Esophagus squamous epithelium (tissue), 5 donors: Measurements from ENCODE around the gene SLC25A22. TPM values are rescaled to one million over a fixed set of nuclear protein-coding genes. Genes with fewer than 3 reads are reported as not detected.

ENCODE experiments used
- DNase-seq: peaks from one replicate; lab custom pipeline; 2025; lab: John Stamatoyannopoulos, UW
- H3K27ac ChIP-seq, 4 donors: fragments of 200-600 bp; sonication (generic); one replicate each; pipeline ENCODE4 v1.5.1; 2016 to 2019; ENCODE audit warnings: mild to moderate bottlenecking in 1 of 4
- H3K27me3 ChIP-seq, 4 donors: fragments of 200-600 bp; sonication (generic); 1 replicate in 3 of 4; 2 replicates in 1 of 4; pipeline versions ENCODE4 v1.5.1 to v1.6.0; 2017 to 2021; ENCODE audit warnings: antibody characterized with exemption in 1 of 4
- H3K36me3 ChIP-seq, 3 donors: fragments of 200-600 bp; sonication (generic); one replicate each; pipeline ENCODE4 v1.5.1; 2016 to 2019
- H3K4me1 ChIP-seq, 3 donors: fragments of 200-600 bp; sonication (generic); one replicate each; pipeline ENCODE4 v1.5.1; 2017 to 2019
- H3K4me3 ChIP-seq, 4 donors: fragments of 200-600 bp; sonication (generic); 1 replicate in 3 of 4; 2 replicates in 1 of 4; pipeline ENCODE4 v1.5.1; 2016 to 2019; ENCODE audit warnings: mild to moderate bottlenecking in 2 of 4, moderate library complexity in 1 of 4
- H3K9me3 ChIP-seq, 3 donors: fragments of 200-600 bp; sonication (generic); one replicate each; pipeline ENCODE4 v1.5.1; 2016 to 2019
- POLR2A ChIP-seq, 4 donors: fragments of 450-650 bp; IDR thresholded peaks; one replicate each; pipeline ENCODE4 v1.6.1; 2017; ENCODE audit warnings: antibody characterized with exemption in 4 of 4, mild to moderate bottlenecking in 4 of 4, moderate library complexity in 3 of 4
- WGBS, 2 donors: methylation state at CpG; one replicate each; pipeline ENCODE4 v1.1.5; 2018; 5-methylcytosine and 5-hydroxymethylcytosine counted together
- intact Hi-C: fragments of 100-400 bp; cut with DNase I; formaldehyde crosslinking; loops from one replicate; pipeline ENCODE4 v1.15.0; 2022
- small RNA-seq, 4 donors: library from RNA; depleted of rRNA; stranded (forward); fragments of <200 nt; gene quantifications; one replicate each; pipeline ENCODE3, GENCODE V24; 2016
- total RNA-seq, 4 donors: library from RNA; depleted of rRNA; stranded (reverse); fragments of >200 nt; gene quantifications; one replicate each; pipeline ENCODE4 v1.1.0, GENCODE V29; 2016
- TF ChIP-seq, protein P1 (sequence below), 6 experiments: fragments of 450-650 bp in 4 of 6; fragments of 200-600 bp in 2 of 6; sonication (generic) in 2 of 6; IDR thresholded peaks; one replicate each; pipeline ENCODE4 v1.5.1; 2016 to 2019; ENCODE audit warnings: antibody characterized with exemption in 6 of 6, mild to moderate bottlenecking in 4 of 6, moderate library complexity in 4 of 6
- donor health status: DM: yes; HTN: yes; CAD: no.

SLC25A22 gene
- total RNA-seq, 4 donors from 2014 or later, result 4.0 to 14.7 (median 9.8) TPM

DNA sequence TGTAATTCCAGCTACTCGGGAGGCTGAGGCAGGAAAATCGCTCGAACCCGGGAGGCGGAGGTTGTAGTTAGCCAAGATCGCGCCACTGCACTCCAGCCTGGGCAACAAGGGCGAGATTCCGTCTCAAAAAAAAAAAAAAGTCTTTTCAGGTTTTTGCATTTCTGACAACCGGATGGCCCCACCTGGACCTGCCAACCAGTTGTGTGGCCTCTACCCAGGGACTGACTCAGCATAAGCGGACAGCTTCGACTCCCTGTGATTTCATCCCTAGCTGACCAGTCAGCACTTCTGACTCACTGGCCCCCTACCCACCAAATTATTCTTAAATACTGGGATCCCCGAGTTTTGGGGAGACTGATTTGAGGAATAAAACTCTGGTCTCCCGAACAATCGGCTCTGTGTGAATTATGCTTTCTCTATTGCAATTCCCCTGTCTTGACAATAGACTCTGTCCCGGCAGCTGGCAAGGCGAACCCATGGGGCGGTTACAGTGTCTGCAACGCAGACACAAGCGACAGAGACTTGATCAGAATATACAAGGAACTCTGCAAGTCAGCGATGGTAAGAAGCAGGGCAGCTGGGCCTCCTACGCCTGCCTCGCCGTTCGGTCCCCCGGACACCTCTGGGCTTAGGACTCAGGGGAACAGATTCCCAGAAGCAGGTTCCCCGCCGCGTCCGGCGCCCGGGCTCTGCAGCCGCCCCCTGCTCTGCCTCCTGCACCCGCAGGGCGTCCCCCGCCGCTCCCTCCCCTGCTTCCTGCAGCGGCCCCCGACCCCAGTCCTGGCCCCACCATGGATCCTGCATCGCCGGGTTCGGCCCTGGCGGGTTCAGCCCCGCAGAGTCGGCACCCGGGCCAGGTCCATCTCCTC, 51.6 kb downstream of the SLC25A22 start:
- H3K27me3 ChIP-seq, result no peaks in the 10 kb centered on the region
- peak overlapping the region; percentile 92 to 96 (median 94) for H3K27ac ChIP-seq
- no peak for DNase-seq
- 18 to 49% methylated on average over 16 to 18 of the region's 46 CpGs for WGBS, 2 donors
- no peaks in the 10 kb centered on the region for H3K9me3 ChIP-seq
- peaks cover 4 to 62% (median 22%) of the 10 kb centered on the region in 3 donors for H3K4me1 ChIP-seq
- intact Hi-C loops, result no loop called here
- H3K4me3 ChIP-seq, result peak overlapping the region; percentile 83 to 96 (median 88)
- TF ChIP-seq, protein P1, sequence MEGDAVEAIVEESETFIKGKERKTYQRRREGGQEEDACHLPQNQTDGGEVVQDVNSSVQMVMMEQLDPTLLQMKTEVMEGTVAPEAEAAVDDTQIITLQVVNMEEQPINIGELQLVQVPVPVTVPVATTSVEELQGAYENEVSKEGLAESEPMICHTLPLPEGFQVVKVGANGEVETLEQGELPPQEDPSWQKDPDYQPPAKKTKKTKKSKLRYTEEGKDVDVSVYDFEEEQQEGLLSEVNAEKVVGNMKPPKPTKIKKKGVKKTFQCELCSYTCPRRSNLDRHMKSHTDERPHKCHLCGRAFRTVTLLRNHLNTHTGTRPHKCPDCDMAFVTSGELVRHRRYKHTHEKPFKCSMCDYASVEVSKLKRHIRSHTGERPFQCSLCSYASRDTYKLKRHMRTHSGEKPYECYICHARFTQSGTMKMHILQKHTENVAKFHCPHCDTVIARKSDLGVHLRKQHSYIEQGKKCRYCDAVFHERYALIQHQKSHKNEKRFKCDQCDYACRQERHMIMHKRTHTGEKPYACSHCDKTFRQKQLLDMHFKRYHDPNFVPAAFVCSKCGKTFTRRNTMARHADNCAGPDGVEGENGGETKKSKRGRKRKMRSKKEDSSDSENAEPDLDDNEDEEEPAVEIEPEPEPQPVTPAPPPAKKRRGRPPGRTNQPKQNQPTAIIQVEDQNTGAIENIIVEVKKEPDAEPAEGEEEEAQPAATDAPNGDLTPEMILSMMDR (IDR thresholded peaks at IDR 0.05), result no peak
- no peak for TF ChIP-seq POLR2A (IDR thresholded peaks at IDR 0.05)
- peaks cover 0 to 13% (median 0%) of the 10 kb centered on the region in 3 donors for H3K36me3 ChIP-seq

DNA sequence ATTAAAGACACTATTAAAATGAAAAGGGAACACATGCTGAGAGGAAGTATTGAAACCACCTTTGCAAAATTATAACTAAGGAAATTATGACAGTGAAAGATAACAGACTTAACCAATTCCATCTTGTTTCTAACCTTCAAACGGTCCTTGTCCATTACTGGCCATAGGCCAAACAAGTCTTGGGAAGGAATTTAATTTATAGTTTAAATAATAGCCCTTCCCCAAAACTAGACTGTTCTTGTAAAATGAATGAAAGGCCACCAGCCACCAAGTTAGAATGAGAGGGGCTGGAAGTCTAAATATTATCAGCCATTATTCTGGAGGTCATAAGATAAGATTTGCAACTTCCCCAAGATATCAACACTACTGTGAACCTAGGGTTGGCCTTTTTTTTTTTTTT, 52.7 kb downstream of the SLC25A22 start:
- Histone ChIP-seq H3K27me3 (no peaks in the 10 kb centered on the region), H3K9me3 (no peaks in the 10 kb centered on the region), H3K4me1 (peaks cover 4 to 57% (median 22%) of the 10 kb centered on the region in 3 donors), H3K27ac (no peak overlapping the region), H3K4me3 (no peak overlapping the region), H3K36me3 (peaks cover 0 to 4% (median 0%) of the 10 kb centered on the region in 3 donors)
- intact Hi-C loops, result no loop called here
- TF ChIP-seq POLR2A (IDR thresholded peaks at IDR 0.05), result no peak
- TF ChIP-seq, protein P1 (IDR thresholded peaks at IDR 0.05), result no peak
- no peak for DNase-seq
- 5 to 24% methylated on average over 1 of the region's 1 CpG for WGBS, 2 donors

DNA sequence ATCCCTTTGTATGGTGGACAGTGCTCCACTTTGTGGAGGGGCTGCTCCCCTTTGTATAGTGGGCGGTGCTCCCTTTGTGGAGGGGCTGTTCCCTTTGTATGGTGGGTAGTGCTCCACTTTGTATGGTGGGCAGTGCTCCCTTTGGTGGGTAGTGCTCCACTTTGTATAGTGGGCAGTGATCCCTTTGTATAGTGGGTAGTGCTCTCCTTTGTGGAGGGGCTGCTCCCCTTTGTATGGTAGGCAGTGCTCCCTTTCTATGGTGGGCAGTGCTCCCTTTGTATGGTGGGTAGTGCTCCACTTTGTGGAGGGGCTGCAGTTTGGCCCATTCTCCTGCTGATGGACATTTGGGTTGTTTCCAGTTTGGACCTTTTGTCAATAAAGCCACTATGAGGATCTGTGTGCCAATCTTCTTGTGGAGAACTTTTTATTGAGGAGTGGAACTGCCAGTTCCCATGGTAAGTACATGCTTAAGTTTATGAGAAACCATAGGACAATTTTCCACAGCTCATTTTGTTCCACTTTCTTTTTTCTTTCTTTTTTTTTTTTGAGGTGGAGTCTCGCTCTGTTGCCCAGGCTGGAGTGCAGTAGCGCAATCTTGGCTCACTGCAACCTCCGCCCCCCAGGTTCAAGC, 55.4 kb downstream of the SLC25A22 start:
- 84 to 93% methylated on average over 3 to 4 of the region's 4 CpGs for WGBS, 2 donors
- H3K27ac ChIP-seq, result peak overlapping the region in 1 of 4 donors; percentile 61
- intact Hi-C loops, result no loop called here

GRCh38 chr11:742156-742546, 55.9 kb downstream of the SLC25A22 start:
- intact Hi-C loops, result no loop called here
- no peaks in the 10 kb centered on the region for H3K9me3 ChIP-seq
- peak overlapping the region in 2 of 4 donors; percentile 22 to 61 for H3K27ac ChIP-seq
- TF ChIP-seq, protein P1 (IDR thresholded peaks at IDR 0.05), result no peak
- no peak for TF ChIP-seq POLR2A (IDR thresholded peaks at IDR 0.05)
- 65 to 87% methylated on average over 3 of the region's 3 CpGs for WGBS, 2 donors
- DNase-seq, result no peak
- no peaks in the 10 kb centered on the region for H3K36me3 ChIP-seq
- H3K4me1 ChIP-seq, result peaks cover 0 to 48% (median 14%) of the 10 kb centered on the region in 3 donors
- H3K4me3 ChIP-seq, result no peak overlapping the region
- no peaks in the 10 kb centered on the region for H3K27me3 ChIP-seq

More for the DNA sequence above, 55.4 kb downstream of the SLC25A22 start:
- peaks cover 0 to 42% (median 9%) of the 10 kb centered on the region in 3 donors for H3K4me1 ChIP-seq
- no peak for TF ChIP-seq POLR2A (IDR thresholded peaks at IDR 0.05)
- TF ChIP-seq, protein P1 (IDR thresholded peaks at IDR 0.05), result no peak
- H3K9me3 ChIP-seq, result no peaks in the 10 kb centered on the region
- no peaks in the 10 kb centered on the region for H3K36me3 ChIP-seq
- DNase-seq, result no peak
- no peaks in the 10 kb centered on the region for H3K27me3 ChIP-seq
- H3K4me3 ChIP-seq, result no peak overlapping the region

Small RNA genes lying within 50 kb of the gene (small RNA-seq; reads per million reads assigned to genes)
- gene SNORA52, result 0 reads per million in 4 donors

Other genes with a start within 250 kb of the SLC25A22 start
- gene LMNTD2, start 237.5 kb downstream of the SLC25A22 start, total RNA-seq, result 1 to 10 TPM; 2.1 to 4.6 (median 3.8) TPM
- gene RASSF7, start 237.3 kb downstream of the SLC25A22 start, total RNA-seq, result 10 to 100 TPM; 35.7 to 54.0 (median 44.4) TPM
- 10 to 100 TPM; 11.7 to 30.6 (median 24.2) TPM for gene PHRF1, start 221.8 kb downstream of the SLC25A22 start, total RNA-seq
- 10 to 100 TPM; 16.9 to 26.3 (median 20.2) TPM for gene IRF7, start 182.3 kb downstream of the SLC25A22 start, total RNA-seq
- not detected for gene CDHR5, start 173.3 kb downstream of the SLC25A22 start, total RNA-seq
- 1 to 10 TPM in 1 of 4 donors, not detected in 3; 5.3 TPM for gene SCT, start 171.1 kb downstream of the SLC25A22 start, total RNA-seq
- gene DRD4, start 161.0 kb downstream of the SLC25A22 start, total RNA-seq, result under 1 TPM in 1 of 4 donors, not detected in 3; 0.76 TPM
- gene DEAF1, start 103.1 kb downstream of the SLC25A22 start, total RNA-seq, result 10 to 100 TPM; 18.3 to 45.0 (median 25.4) TPM
- 10 to 100 TPM; 16.1 to 55.3 (median 18.1) TPM for gene TMEM80, start 102.5 kb downstream of the SLC25A22 start, total RNA-seq
- gene EPS8L2, start 92.0 kb downstream of the SLC25A22 start, total RNA-seq, result 100 to 1,000 TPM; 163 to 367 (median 238) TPM
- gene TALDO1, start 50.8 kb downstream of the SLC25A22 start, total RNA-seq, result 100 to 1,000 TPM; 311 to 629 (median 504) TPM
- 10 to 100 TPM; 20.2 to 38.7 (median 21.6) TPM for gene GATD1, start 20.8 kb downstream of the SLC25A22 start, total RNA-seq
- gene CEND1, start 8.2 kb downstream of the SLC25A22 start, total RNA-seq, result under 1 TPM in 1 of 4 donors, not detected in 3; 0.15 TPM
- 10 to 100 TPM in 3 of 4 donors, 1 to 10 TPM in 1; 9.3 to 14.3 (median 10.6) TPM for gene PIDD1, start 7.0 kb upstream of the SLC25A22 start, total RNA-seq
- gene RPLP2, start 11.7 kb upstream of the SLC25A22 start, total RNA-seq, result 100 to 1,000 TPM; 232 to 871 (median 490) TPM
- 10 to 100 TPM; 14.2 to 42.7 (median 26.0) TPM for gene PNPLA2, start 20.6 kb upstream of the SLC25A22 start, total RNA-seq
- gene CRACR2B, start 29.6 kb upstream of the SLC25A22 start, total RNA-seq, result 1 to 10 TPM in 3 of 4 donors, under 1 TPM in 1; 0.48 to 5.7 (median 3.5) TPM
- 100 to 1,000 TPM in 1 of 4 donors, 10 to 100 TPM in 3; 87.6 to 118 (median 94.0) TPM for gene CD151, start 34.7 kb upstream of the SLC25A22 start, total RNA-seq
- gene POLR2L, start 44.2 kb upstream of the SLC25A22 start, total RNA-seq, result 10 to 100 TPM; 45.6 to 90.3 (median 64.7) TPM
- gene TSPAN4, start 44.6 kb upstream of the SLC25A22 start, total RNA-seq, result 10 to 100 TPM in 3 of 4 donors, 1 to 10 TPM in 1; 6.8 to 59.7 (median 19.0) TPM
- gene CHID1, start 112.5 kb upstream of the SLC25A22 start, total RNA-seq, result 10 to 100 TPM; 58.2 to 63.4 (median 61.3) TPM
- 10 to 100 TPM; 19.8 to 48.6 (median 28.5) TPM for gene AP2A2, start 127.6 kb upstream of the SLC25A22 start, total RNA-seq
- under 1 TPM in 1 of 4 donors, not detected in 3; 0.19 TPM for gene MUC6, start 238.4 kb upstream of the SLC25A22 start, total RNA-seq